ENCODE results near the gene NFILZ.

- TF ChIP-seq POLR2A (IDR thresholded peaks at IDR 0.05; ENCODE audit: extremely low read depth, insufficient read length) (no peak), MYC (IDR thresholded peaks at IDR 0.05; ENCODE audit: low read depth, low read length) (no peak)
- TF ChIP-seq, protein P1, sequence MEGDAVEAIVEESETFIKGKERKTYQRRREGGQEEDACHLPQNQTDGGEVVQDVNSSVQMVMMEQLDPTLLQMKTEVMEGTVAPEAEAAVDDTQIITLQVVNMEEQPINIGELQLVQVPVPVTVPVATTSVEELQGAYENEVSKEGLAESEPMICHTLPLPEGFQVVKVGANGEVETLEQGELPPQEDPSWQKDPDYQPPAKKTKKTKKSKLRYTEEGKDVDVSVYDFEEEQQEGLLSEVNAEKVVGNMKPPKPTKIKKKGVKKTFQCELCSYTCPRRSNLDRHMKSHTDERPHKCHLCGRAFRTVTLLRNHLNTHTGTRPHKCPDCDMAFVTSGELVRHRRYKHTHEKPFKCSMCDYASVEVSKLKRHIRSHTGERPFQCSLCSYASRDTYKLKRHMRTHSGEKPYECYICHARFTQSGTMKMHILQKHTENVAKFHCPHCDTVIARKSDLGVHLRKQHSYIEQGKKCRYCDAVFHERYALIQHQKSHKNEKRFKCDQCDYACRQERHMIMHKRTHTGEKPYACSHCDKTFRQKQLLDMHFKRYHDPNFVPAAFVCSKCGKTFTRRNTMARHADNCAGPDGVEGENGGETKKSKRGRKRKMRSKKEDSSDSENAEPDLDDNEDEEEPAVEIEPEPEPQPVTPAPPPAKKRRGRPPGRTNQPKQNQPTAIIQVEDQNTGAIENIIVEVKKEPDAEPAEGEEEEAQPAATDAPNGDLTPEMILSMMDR (IDR thresholded peaks at IDR 0.05; ENCODE audit: low read depth, low read length) = no peak
Observed at GRCh38 chr19:8600064-8600463, 30.4 kb upstream of the NFILZ start.
